DOHH2 (cell line): ENCODE data around the gene WDFY3.

ENCODE experiments used
- H3F3A ChIP-seq: fragments of 200-600 bp; sonication (generic), shearing (Covaris generic); 2 replicates; pipeline ENCODE4 v1.6.0; 2016; ENCODE audit warnings: antibody characterized with exemption, mild to moderate bottlenecking; ENCODE audit not compliant: control insufficient read depth, insufficient read depth
- H3K27ac ChIP-seq: fragments of 200-600 bp; sonication (generic); 2 replicates; pipeline ENCODE4 v1.5.1; 2014; ENCODE audit warnings: low read depth, mild to moderate bottlenecking, low read length, moderate library complexity
- H3K27me3 ChIP-seq: fragments of 200-600 bp; sonication (generic); 2 replicates; pipeline ENCODE4 v1.6.1; 2014; ENCODE audit warnings: mild to moderate bottlenecking, low read length, mixed read lengths; ENCODE audit not compliant: control insufficient read depth
- H3K36me3 ChIP-seq: fragments of 200-600 bp; sonication (generic); 2 replicates; pipeline ENCODE4 v1.6.1; 2014; ENCODE audit warnings: mild to moderate bottlenecking, low read length, moderate library complexity, mixed read lengths; ENCODE audit not compliant: control insufficient read depth
- H3K4me1 ChIP-seq: fragments of 200-600 bp; sonication (generic); 2 replicates; pipeline ENCODE4 v1.6.1; 2014; ENCODE audit warnings: mild to moderate bottlenecking, low read length, mixed read lengths; ENCODE audit not compliant: control insufficient read depth
- H3K4me2 ChIP-seq: fragments of 200-600 bp; sonication (generic); 2 replicates; pipeline ENCODE4 v1.6.0; 2014; ENCODE audit warnings: mild to moderate bottlenecking, low read length, moderate library complexity
- H3K4me3 ChIP-seq: fragments of 200-600 bp; sonication (generic); 2 replicates; pipeline ENCODE4 v1.5.1; 2014; ENCODE audit warnings: mild to moderate bottlenecking, low read length, mixed read lengths
- H3K79me2 ChIP-seq: fragments of 200-600 bp; sonication (generic); 2 replicates; pipeline ENCODE4 v1.6.1; 2014; ENCODE audit warnings: mild to moderate bottlenecking, low read length, mixed read lengths; ENCODE audit not compliant: control insufficient read depth
- H3K9me2 ChIP-seq: fragments of 200-600 bp; sonication (generic); replicated peaks from 2 replicates; pipeline ENCODE4 v1.6.1; 2014; ENCODE audit warnings: mild to moderate bottlenecking, low read length, mixed read lengths; ENCODE audit not compliant: control insufficient read depth
- H3K9me3 ChIP-seq: fragments of 200-600 bp; sonication (generic); 2 replicates; pipeline ENCODE4 v1.6.1; 2014; ENCODE audit warnings: antibody characterized with exemption, low read length, mixed read lengths; ENCODE audit not compliant: control insufficient read depth, insufficient read depth
- H4K20me1 ChIP-seq: fragments of 200-600 bp; sonication (generic); 2 replicates; pipeline ENCODE4 v1.6.0; 2014; ENCODE audit warnings: low read depth, mild to moderate bottlenecking, antibody characterized with exemption, low read length, moderate library complexity; ENCODE audit not compliant: control insufficient read depth, insufficient read depth
- CTCF ChIP-seq: fragments of 200-600 bp; sonication (generic); IDR thresholded peaks from one replicate; pipeline ENCODE4 v1.5.1; 2014; ENCODE audit warnings: antibody characterized with exemption, mild to moderate bottlenecking, low read depth, low read length; ENCODE audit not compliant: poor library complexity, severe bottlenecking
- EZH2phosphoT487 ChIP-seq: fragments of 200-600 bp; sonication (generic); IDR thresholded peaks from 2 replicates; pipeline ENCODE4 v1.6.1; 2017; ENCODE audit warnings: borderline replicate concordance, mild to moderate bottlenecking, antibody characterized with exemption, low read length, moderate library complexity, mixed read lengths

Gene WDFY3

GRCh38 chr4:84866295-84866694 is 100.2 kb downstream of the WDFY3 start:
- Histone ChIP-seq H3K36me3 (no peaks in the 10 kb centered on the region), H3K79me2 (no peaks in the 10 kb centered on the region)

GRCh38 chr4:84865600-84865999 is 100.9 kb downstream of the WDFY3 start:
- H3K79me2 ChIP-seq = no peaks in the 10 kb centered on the region
- no peaks in the 10 kb centered on the region for H3K9me2 ChIP-seq
- no peaks in the 10 kb centered on the region for H3K9me3 ChIP-seq
- H3F3A ChIP-seq = no peaks in the 10 kb centered on the region
- no peak overlapping the region for H3K4me2 ChIP-seq
- no peaks in the 10 kb centered on the region for H3K27me3 ChIP-seq
- no peaks in the 10 kb centered on the region for H3K36me3 ChIP-seq
- H3K4me3 ChIP-seq = no peak overlapping the region
- H3K27ac ChIP-seq = no peak overlapping the region
- H3K4me1 ChIP-seq = no peaks in the 10 kb centered on the region
- no peaks in the 10 kb centered on the region for H4K20me1 ChIP-seq
- no peak for TF ChIP-seq EZH2phosphoT487
- no peak for TF ChIP-seq CTCF

More at GRCh38 chr4:84866295-84866694, 100.2 kb downstream of the WDFY3 start:
- Histone ChIP-seq H3K9me3 (no peaks in the 10 kb centered on the region), H3K27ac (no peak overlapping the region), H3F3A (no peaks in the 10 kb centered on the region), H3K4me2 (no peak overlapping the region), H3K27me3 (no peaks in the 10 kb centered on the region), H3K4me3 (no peak overlapping the region), H3K9me2 (no peaks in the 10 kb centered on the region), H4K20me1 (no peaks in the 10 kb centered on the region), H3K4me1 (no peaks in the 10 kb centered on the region)
- TF ChIP-seq CTCF = no peak
- TF ChIP-seq EZH2phosphoT487 = no peak

GRCh38 chr4:84862064-84862463 is 104.4 kb downstream of the WDFY3 start:
- H3K27me3 ChIP-seq = no peaks in the 10 kb centered on the region
- H4K20me1 ChIP-seq = no peaks in the 10 kb centered on the region
- no peaks in the 10 kb centered on the region for H3K36me3 ChIP-seq
- H3K27ac ChIP-seq = no peak overlapping the region
- H3F3A ChIP-seq = no peaks in the 10 kb centered on the region
- no peaks in the 10 kb centered on the region for H3K9me3 ChIP-seq
- H3K4me3 ChIP-seq = no peak overlapping the region
- H3K4me2 ChIP-seq = no peak overlapping the region
- no peaks in the 10 kb centered on the region for H3K79me2 ChIP-seq
- no peaks in the 10 kb centered on the region for H3K9me2 ChIP-seq
- TF ChIP-seq CTCF (no peak), EZH2phosphoT487 (no peak)
- no peaks in the 10 kb centered on the region for H3K4me1 ChIP-seq

GRCh38 chr4:84857296-84857695 is 109.2 kb downstream of the WDFY3 start:
- no peak overlapping the region for H3K27ac ChIP-seq
- no peaks in the 10 kb centered on the region for H3F3A ChIP-seq
- TF ChIP-seq CTCF (no peak), EZH2phosphoT487 (no peak)
- H3K4me3 ChIP-seq = no peak overlapping the region
- H3K27me3 ChIP-seq = no peaks in the 10 kb centered on the region
- H3K79me2 ChIP-seq = no peaks in the 10 kb centered on the region
- no peaks in the 10 kb centered on the region for H3K9me3 ChIP-seq
- no peak overlapping the region for H3K4me2 ChIP-seq
- no peaks in the 10 kb centered on the region for H4K20me1 ChIP-seq
- no peaks in the 10 kb centered on the region for H3K9me2 ChIP-seq
- H3K4me1 ChIP-seq = no peaks in the 10 kb centered on the region
- no peaks in the 10 kb centered on the region for H3K36me3 ChIP-seq
